WTC11 (cell line): ENCODE measurements around the gene TMEM121.
"Not testable (repeated sequence)": the region's sequence is repeated elsewhere in the genome, so short reads cannot be mapped to it uniquely, and the experiment has no call there.

Experiments used
- ATF2 ChIP-seq: sonication (generic); formaldehyde crosslinking; IDR thresholded peaks from 2 replicates; pipeline ENCODE4 v1.8.1; 2022; ENCODE audit warnings: low read depth, missing genetic modification reagents, borderline replicate concordance
- CBFB ChIP-seq: sonication (generic); formaldehyde crosslinking; IDR thresholded peaks from 2 replicates; pipeline ENCODE4 v1.8.1; 2022; ENCODE audit warnings: mild to moderate bottlenecking, low read depth, missing genetic modification reagents
- CREB1 ChIP-seq: sonication (generic); formaldehyde crosslinking; IDR thresholded peaks from 2 replicates; pipeline ENCODE4 v1.8.0; 2023; ENCODE audit warnings: mild to moderate bottlenecking, missing genetic modification reagents
- CTCF ChIP-seq: fragments of 200-600 bp; IDR thresholded peaks from 2 replicates; pipeline ENCODE4 v1.8.0; 2022; ENCODE audit warnings: antibody characterized with exemption
- IRF2 ChIP-seq: sonication (generic); formaldehyde crosslinking; IDR thresholded peaks from 2 replicates; pipeline ENCODE4 v1.8.0; 2022; ENCODE audit warnings: low read depth, missing genetic modification reagents, borderline replicate concordance
- MAX ChIP-seq: sonication (generic); formaldehyde crosslinking; IDR thresholded peaks from 2 replicates; pipeline ENCODE4 v1.8.0; 2022; ENCODE audit warnings: mild to moderate bottlenecking, missing genetic modification reagents
- MXD4 ChIP-seq: fragments of 250-450 bp; sonication (Bioruptor Pico); IDR thresholded peaks from 2 replicates; pipeline ENCODE4 v1.8.0; 2021; ENCODE audit warnings: mild to moderate bottlenecking, moderate library complexity, borderline replicate concordance
- NR1H2 ChIP-seq: sonication (generic); formaldehyde crosslinking; IDR thresholded peaks from 2 replicates; pipeline ENCODE4 v1.9.0; 2021; ENCODE audit warnings: mild to moderate bottlenecking, moderate library complexity, missing genetic modification reagents
- SP1 ChIP-seq: sonication (generic); formaldehyde crosslinking; conservative IDR thresholded peaks from 2 replicates; pipeline ENCODE4 v1.8.1; 2022; ENCODE audit warnings: missing genetic modification reagents
- ZNF263 ChIP-seq: sonication (generic); formaldehyde crosslinking; IDR thresholded peaks from 2 replicates; pipeline ENCODE4 v1.8.1; 2022; ENCODE audit warnings: low read depth, mild to moderate bottlenecking, moderate library complexity, missing genetic modification reagents
- TF ChIP-seq, protein P1 (sequence below): sonication (generic); formaldehyde crosslinking; conservative IDR thresholded peaks from 2 replicates; pipeline ENCODE4 v1.8.1; 2022; ENCODE audit warnings: mild to moderate bottlenecking, missing genetic modification reagents
- TF ChIP-seq, protein P2 (sequence below): fragments of 250-450 bp; sonication (Bioruptor Pico); IDR thresholded peaks from 2 replicates; pipeline ENCODE4 v1.9.0; 2021; ENCODE audit warnings: mild to moderate bottlenecking

- not testable (repeated sequence) for TF ChIP-seq CTCF; ZNF263 (CRISPR knock-in tag); MXD4 (CRISPR knock-in tag); MAX (CRISPR knock-in tag); NR1H2; CREB1 (CRISPR knock-in tag); SP1; CBFB; ATF2 (CRISPR knock-in tag); IRF2 (CRISPR knock-in tag)
- TF ChIP-seq, protein P1, sequence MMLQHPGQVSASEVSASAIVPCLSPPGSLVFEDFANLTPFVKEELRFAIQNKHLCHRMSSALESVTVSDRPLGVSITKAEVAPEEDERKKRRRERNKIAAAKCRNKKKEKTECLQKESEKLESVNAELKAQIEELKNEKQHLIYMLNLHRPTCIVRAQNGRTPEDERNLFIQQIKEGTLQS (CRISPR knock-in tag), result not testable (repeated sequence)
- TF ChIP-seq, protein P2, sequence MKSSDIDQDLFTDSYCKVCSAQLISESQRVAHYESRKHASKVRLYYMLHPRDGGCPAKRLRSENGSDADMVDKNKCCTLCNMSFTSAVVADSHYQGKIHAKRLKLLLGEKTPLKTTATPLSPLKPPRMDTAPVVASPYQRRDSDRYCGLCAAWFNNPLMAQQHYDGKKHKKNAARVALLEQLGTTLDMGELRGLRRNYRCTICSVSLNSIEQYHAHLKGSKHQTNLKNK, result not testable (repeated sequence)
These were observed 48.8 kb downstream of the TMEM121 start for GRCh38 chr14:105575016-105575700.
